H1 (cell line): ENCODE measurements around the gene KCNJ9. TPM values are rescaled to one million over a fixed set of nuclear protein-coding genes. Genes with fewer than 3 reads are reported as not detected.

ENCODE experiments used
- CHD1 ChIP-seq: IDR thresholded peaks from 2 replicates; pipeline ENCODE4 v1.6.1; 2012; ENCODE audit warnings: low read depth, low read length, improper control_type of control experiment
- CHD2 ChIP-seq: IDR thresholded peaks from 2 replicates; pipeline ENCODE4 v1.6.1; 2012; ENCODE audit warnings: low read length, improper control_type of control experiment
- KDM1A ChIP-seq: fragments of 200-600, 300-600 bp; sonication (generic); IDR thresholded peaks from 2 replicates; pipeline ENCODE4 v1.7.1; 2016; ENCODE audit warnings: mild to moderate bottlenecking, low read length, borderline replicate concordance
- KDM4A ChIP-seq: IDR thresholded peaks from one replicate; pipeline ENCODE4 v1.7.1; 2012; ENCODE audit warnings: low read depth, mild to moderate bottlenecking, moderate library complexity, low read length, inconsistent platforms; ENCODE audit not compliant: severe bottlenecking
- PHF8 ChIP-seq: fragments of 200-600 bp; sonication (generic); conservative IDR thresholded peaks from 2 replicates; pipeline ENCODE4 v1.7.1; 2012; ENCODE audit warnings: low read depth, mild to moderate bottlenecking, inconsistent platforms, low read length, moderate library complexity
- POLR2A ChIP-seq, 2 experiments: IDR thresholded peaks; 1 replicate in 1 of 2; 2 replicates in 1 of 2; pipeline ENCODE4 v1.6.1; 2011; ENCODE audit warnings: low read depth in 2 of 2, low read length in 2 of 2, mild to moderate bottlenecking in 2 of 2; ENCODE audit errors: control extremely low read depth in 1 of 2
- RNF2 ChIP-seq: fragments of 200-900, 300-1000 bp; sonication (generic); IDR thresholded peaks from 2 replicates; pipeline ENCODE4 v1.7.1; 2016; ENCODE audit warnings: borderline replicate concordance, low read depth, mild to moderate bottlenecking, antibody characterized with exemption, low read length; ENCODE audit not compliant: poor library complexity, severe bottlenecking; ENCODE audit errors: missing control alignments
- SP2 ChIP-seq: IDR thresholded peaks from 2 replicates; pipeline ENCODE4 v1.6.1; 2012; ENCODE audit warnings: mild to moderate bottlenecking, low read length, inconsistent platforms
- polyA plus RNA-seq, 7 experiments: library from polyadenylated mRNA; depleted of rRNA in 3 of 7; stranded (reverse) in 5 of 7; unstranded in 2 of 7; fragments of >200 nt in 5 of 7; fragments of 200-250 nt in 2 of 7; gene quantifications; 1 replicate in 5 of 7; 2 replicates in 1 of 7; 4 replicates in 1 of 7; pipeline versions ENCODE4 v1.2.1 to v1.2.3, GENCODE V29; 2011 to 2013; ENCODE audit warnings: missing spikeins in 2 of 7, mixed read lengths in 2 of 7
- total RNA-seq: library from RNA; stranded (reverse); fragmentation: NEBNext Ultra II Directional; extraction: Animal tissue kit (Norgen Biotek cat#: 25700); gene quantifications from 2 replicates; pipeline ENCODE4 v1.2.1, GENCODE V29; 2021
- TF ChIP-seq, protein P1 (sequence below): fragments of 300-600 bp; sonication (generic); IDR thresholded peaks from 2 replicates; pipeline ENCODE4 v1.7.1; 2012; ENCODE audit warnings: low read length, moderate library complexity, mild to moderate bottlenecking, inconsistent platforms; ENCODE audit not compliant: insufficient replicate concordance
- TF ChIP-seq, protein P2 (sequence below): IDR thresholded peaks from 2 replicates; pipeline ENCODE4 v1.6.1; 2012; ENCODE audit warnings: inconsistent platforms

KCNJ9 gene
- total and polyA plus RNA-seq, 2 of the 8 experiments (the other 6 are each of a cell fraction or from before 2014, with no cell fraction given): 0.02 to 0.13 TPM

DNA sequence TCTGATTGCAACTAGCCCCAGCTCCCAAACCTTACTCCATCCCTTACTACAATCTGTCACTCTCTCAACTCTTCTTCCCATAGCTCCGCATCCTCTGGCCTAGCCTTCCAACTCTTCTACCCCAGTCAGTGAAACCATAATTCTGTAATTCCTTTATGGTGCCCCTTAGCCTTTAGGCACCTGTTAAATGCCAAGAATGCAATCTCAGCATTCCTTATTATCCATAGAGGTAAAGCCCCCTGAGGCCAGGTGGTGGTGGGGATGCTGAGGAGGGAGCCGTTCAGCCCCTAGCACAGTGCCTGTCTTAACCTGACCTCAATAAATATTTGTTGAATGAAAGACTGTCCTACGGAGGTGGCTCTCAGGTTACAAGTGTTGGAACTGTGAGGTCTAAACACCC, 48.2 kb downstream of the KCNJ9 start (continued):
- TF ChIP-seq, protein P1, sequence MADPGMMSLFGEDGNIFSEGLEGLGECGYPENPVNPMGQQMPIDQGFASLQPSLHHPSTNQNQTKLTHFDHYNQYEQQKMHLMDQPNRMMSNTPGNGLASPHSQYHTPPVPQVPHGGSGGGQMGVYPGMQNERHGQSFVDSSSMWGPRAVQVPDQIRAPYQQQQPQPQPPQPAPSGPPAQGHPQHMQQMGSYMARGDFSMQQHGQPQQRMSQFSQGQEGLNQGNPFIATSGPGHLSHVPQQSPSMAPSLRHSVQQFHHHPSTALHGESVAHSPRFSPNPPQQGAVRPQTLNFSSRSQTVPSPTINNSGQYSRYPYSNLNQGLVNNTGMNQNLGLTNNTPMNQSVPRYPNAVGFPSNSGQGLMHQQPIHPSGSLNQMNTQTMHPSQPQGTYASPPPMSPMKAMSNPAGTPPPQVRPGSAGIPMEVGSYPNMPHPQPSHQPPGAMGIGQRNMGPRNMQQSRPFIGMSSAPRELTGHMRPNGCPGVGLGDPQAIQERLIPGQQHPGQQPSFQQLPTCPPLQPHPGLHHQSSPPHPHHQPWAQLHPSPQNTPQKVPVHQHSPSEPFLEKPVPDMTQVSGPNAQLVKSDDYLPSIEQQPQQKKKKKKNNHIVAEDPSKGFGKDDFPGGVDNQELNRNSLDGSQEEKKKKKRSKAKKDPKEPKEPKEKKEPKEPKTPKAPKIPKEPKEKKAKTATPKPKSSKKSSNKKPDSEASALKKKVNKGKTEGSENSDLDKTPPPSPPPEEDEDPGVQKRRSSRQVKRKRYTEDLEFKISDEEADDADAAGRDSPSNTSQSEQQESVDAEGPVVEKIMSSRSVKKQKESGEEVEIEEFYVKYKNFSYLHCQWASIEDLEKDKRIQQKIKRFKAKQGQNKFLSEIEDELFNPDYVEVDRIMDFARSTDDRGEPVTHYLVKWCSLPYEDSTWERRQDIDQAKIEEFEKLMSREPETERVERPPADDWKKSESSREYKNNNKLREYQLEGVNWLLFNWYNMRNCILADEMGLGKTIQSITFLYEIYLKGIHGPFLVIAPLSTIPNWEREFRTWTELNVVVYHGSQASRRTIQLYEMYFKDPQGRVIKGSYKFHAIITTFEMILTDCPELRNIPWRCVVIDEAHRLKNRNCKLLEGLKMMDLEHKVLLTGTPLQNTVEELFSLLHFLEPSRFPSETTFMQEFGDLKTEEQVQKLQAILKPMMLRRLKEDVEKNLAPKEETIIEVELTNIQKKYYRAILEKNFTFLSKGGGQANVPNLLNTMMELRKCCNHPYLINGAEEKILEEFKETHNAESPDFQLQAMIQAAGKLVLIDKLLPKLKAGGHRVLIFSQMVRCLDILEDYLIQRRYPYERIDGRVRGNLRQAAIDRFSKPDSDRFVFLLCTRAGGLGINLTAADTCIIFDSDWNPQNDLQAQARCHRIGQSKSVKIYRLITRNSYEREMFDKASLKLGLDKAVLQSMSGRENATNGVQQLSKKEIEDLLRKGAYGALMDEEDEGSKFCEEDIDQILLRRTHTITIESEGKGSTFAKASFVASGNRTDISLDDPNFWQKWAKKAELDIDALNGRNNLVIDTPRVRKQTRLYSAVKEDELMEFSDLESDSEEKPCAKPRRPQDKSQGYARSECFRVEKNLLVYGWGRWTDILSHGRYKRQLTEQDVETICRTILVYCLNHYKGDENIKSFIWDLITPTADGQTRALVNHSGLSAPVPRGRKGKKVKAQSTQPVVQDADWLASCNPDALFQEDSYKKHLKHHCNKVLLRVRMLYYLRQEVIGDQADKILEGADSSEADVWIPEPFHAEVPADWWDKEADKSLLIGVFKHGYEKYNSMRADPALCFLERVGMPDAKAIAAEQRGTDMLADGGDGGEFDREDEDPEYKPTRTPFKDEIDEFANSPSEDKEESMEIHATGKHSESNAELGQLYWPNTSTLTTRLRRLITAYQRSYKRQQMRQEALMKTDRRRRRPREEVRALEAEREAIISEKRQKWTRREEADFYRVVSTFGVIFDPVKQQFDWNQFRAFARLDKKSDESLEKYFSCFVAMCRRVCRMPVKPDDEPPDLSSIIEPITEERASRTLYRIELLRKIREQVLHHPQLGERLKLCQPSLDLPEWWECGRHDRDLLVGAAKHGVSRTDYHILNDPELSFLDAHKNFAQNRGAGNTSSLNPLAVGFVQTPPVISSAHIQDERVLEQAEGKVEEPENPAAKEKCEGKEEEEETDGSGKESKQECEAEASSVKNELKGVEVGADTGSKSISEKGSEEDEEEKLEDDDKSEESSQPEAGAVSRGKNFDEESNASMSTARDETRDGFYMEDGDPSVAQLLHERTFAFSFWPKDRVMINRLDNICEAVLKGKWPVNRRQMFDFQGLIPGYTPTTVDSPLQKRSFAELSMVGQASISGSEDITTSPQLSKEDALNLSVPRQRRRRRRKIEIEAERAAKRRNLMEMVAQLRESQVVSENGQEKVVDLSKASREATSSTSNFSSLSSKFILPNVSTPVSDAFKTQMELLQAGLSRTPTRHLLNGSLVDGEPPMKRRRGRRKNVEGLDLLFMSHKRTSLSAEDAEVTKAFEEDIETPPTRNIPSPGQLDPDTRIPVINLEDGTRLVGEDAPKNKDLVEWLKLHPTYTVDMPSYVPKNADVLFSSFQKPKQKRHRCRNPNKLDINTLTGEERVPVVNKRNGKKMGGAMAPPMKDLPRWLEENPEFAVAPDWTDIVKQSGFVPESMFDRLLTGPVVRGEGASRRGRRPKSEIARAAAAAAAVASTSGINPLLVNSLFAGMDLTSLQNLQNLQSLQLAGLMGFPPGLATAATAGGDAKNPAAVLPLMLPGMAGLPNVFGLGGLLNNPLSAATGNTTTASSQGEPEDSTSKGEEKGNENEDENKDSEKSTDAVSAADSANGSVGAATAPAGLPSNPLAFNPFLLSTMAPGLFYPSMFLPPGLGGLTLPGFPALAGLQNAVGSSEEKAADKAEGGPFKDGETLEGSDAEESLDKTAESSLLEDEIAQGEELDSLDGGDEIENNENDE: no peak
- TF ChIP-seq KDM1A: no peak
- TF ChIP-seq POLR2A (IDR thresholded peaks at IDR 0.05; ENCODE audit: control extremely low read depth in 1 of 2, low read depth in 2 of 2, low read length in 2 of 2): no peak
- TF ChIP-seq SP2: no peak
- no peak for TF ChIP-seq RNF2
- no peak for TF ChIP-seq CHD1
- TF ChIP-seq, protein P2, sequence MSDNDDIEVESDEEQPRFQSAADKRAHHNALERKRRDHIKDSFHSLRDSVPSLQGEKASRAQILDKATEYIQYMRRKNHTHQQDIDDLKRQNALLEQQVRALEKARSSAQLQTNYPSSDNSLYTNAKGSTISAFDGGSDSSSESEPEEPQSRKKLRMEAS: no peak
- TF ChIP-seq CHD2: no peak
- TF ChIP-seq PHF8: no peak
- no peak for TF ChIP-seq KDM4A
